SK-N-SH treated with all-trans-retinoic acid at 6 μM for 48 hours (cell line): Measurements from ENCODE around the gene ZNF577.

Experiments used
- ATAC-seq: fragments of 200-7000 bp; cut with Tn5 transposase; 3 replicates; pipeline ENCODE4 v1.9.1; 2020; ENCODE audit warnings: mild to moderate bottlenecking, moderate library complexity
- ARNTL ChIP-seq: fragments of 450-650 bp; formaldehyde crosslinking; IDR thresholded peaks from 2 replicates; pipeline ENCODE4 v1.5.0; 2020; ENCODE audit warnings: low read depth, mild to moderate bottlenecking, moderate library complexity, borderline replicate concordance
- BACH2 ChIP-seq: fragments of 250-450 bp; sonication (Bioruptor Pico); IDR thresholded peaks from 2 replicates; pipeline ENCODE4 v1.9.0; 2021; ENCODE audit warnings: mild to moderate bottlenecking, borderline replicate concordance
- CREB5 ChIP-seq: fragments of 250-450 bp; sonication (Bioruptor Pico); IDR thresholded peaks from 2 replicates; pipeline ENCODE4 v1.5.1; 2020; ENCODE audit warnings: low read depth, mild to moderate bottlenecking, moderate library complexity
- CSDC2 ChIP-seq: fragments of 250-450 bp; sonication (Bioruptor Pico); IDR thresholded peaks from 2 replicates; pipeline ENCODE4 v1.5.0; 2020; ENCODE audit warnings: mild to moderate bottlenecking, moderate library complexity
- ESRRG ChIP-seq: fragments of 250-450 bp; sonication (Bioruptor Pico); IDR thresholded peaks from 2 replicates; pipeline ENCODE4 v1.6.1; 2021; ENCODE audit warnings: mild to moderate bottlenecking
- GLIS3 ChIP-seq: fragments of 250-450 bp; sonication (Bioruptor Pico); IDR thresholded peaks from 2 replicates; pipeline ENCODE4 v1.5.0; 2020; ENCODE audit warnings: mild to moderate bottlenecking, moderate library complexity
- ISL1 ChIP-seq: fragments of 250-450 bp; sonication (Bioruptor Pico); IDR thresholded peaks from 2 replicates; pipeline ENCODE4 v2.1.2; 2022; ENCODE audit warnings: mild to moderate bottlenecking, moderate library complexity
- RARB ChIP-seq: fragments of 250-450 bp; sonication (Bioruptor Pico); IDR thresholded peaks from 2 replicates; pipeline ENCODE4 v1.8.0; 2021; ENCODE audit warnings: mild to moderate bottlenecking, moderate library complexity
- SNAI2 ChIP-seq: fragments of 250-450 bp; sonication (Bioruptor Pico); IDR thresholded peaks from 2 replicates; pipeline ENCODE4 v1.5.0; 2020; ENCODE audit warnings: mild to moderate bottlenecking, moderate library complexity
- TCF4 ChIP-seq: fragments of 250-450 bp; sonication (Bioruptor Pico); IDR thresholded peaks from 2 replicates; pipeline ENCODE4 v1.8.0; 2021; ENCODE audit warnings: mild to moderate bottlenecking, moderate library complexity, borderline replicate concordance
- TOX ChIP-seq: fragments of 250-450 bp; sonication (Bioruptor Pico); IDR thresholded peaks from 2 replicates; pipeline ENCODE4 v1.8.0; 2021; ENCODE audit warnings: mild to moderate bottlenecking, moderate library complexity, borderline replicate concordance
- ZC3H10 ChIP-seq: fragments of 250-450 bp; sonication (Bioruptor Pico); IDR thresholded peaks from 2 replicates; pipeline ENCODE4 v1.5.1; 2021; ENCODE audit warnings: mild to moderate bottlenecking, moderate library complexity
- ZFP3 ChIP-seq: fragments of 250-450 bp; sonication (Bioruptor Pico); IDR thresholded peaks from 2 replicates; pipeline ENCODE4 v1.5.0; 2020; ENCODE audit warnings: mild to moderate bottlenecking, moderate library complexity
- ZFP30 ChIP-seq: fragments of 450-650 bp; formaldehyde crosslinking; IDR thresholded peaks from 2 replicates; pipeline ENCODE4 v1.5.0; 2022; ENCODE audit warnings: mild to moderate bottlenecking, moderate library complexity
- ZNF565 ChIP-seq: fragments of 450-650 bp; formaldehyde crosslinking; conservative IDR thresholded peaks from 2 replicates; pipeline ENCODE4 v1.5.0; 2020; ENCODE audit warnings: low read depth, mild to moderate bottlenecking, moderate library complexity
- ZNF8 ChIP-seq: fragments of 450-650 bp; formaldehyde crosslinking; IDR thresholded peaks from 2 replicates; pipeline ENCODE4 v1.5.0; 2020; ENCODE audit warnings: mild to moderate bottlenecking, moderate library complexity
- TF ChIP-seq, protein P1 (sequence below): fragments of 250-450 bp; sonication (Bioruptor Pico); IDR thresholded peaks from 2 replicates; pipeline ENCODE4 v1.8.0; 2021; ENCODE audit warnings: low read depth, mild to moderate bottlenecking, moderate library complexity, borderline replicate concordance
- TF ChIP-seq, protein P2 (sequence below): fragments of 250-450 bp; sonication (Bioruptor Pico); IDR thresholded peaks from 2 replicates; pipeline ENCODE4 v1.5.1; 2021; ENCODE audit warnings: mild to moderate bottlenecking, moderate library complexity
- TF ChIP-seq, protein P3 (sequence below): fragments of 250-450 bp; sonication (Bioruptor Pico); IDR thresholded peaks from 2 replicates; pipeline ENCODE4 v1.5.0; 2020; ENCODE audit warnings: mild to moderate bottlenecking, moderate library complexity
- TF ChIP-seq, protein P4 (sequence below): fragments of 250-450 bp; sonication (Bioruptor Pico); IDR thresholded peaks from 2 replicates; pipeline ENCODE4 v1.8.0; 2020; ENCODE audit warnings: mild to moderate bottlenecking, moderate library complexity, borderline replicate concordance

The ZNF577 gene

DNA sequence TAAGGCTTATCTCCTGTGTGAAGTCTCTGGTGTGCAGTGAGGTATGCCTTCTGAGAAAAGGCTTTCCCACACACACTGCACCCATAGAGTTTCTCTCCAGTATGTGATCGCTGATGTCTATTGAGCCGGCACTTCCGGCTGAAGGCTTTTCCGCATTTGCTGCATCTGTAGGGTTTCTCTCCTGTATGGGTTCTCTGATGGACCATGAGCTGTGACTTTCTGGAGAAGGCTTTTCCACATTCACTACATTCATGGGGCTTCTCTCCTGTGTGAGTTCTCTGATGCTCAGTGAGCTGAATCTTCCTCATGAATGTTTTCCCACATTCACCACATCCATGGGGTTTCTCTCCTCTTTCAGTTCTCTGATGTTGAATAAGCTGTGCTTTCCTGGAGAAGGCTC is 14.7 kb downstream of the ZNF577 start:
- ATAC-seq, result no peak
- TF ChIP-seq ZC3H10 (no peak), GLIS3 (no peak), ZNF565 (CRISPR knock-in tag) (no peak), ARNTL (CRISPR knock-in tag) (no peak), SNAI2 (no peak), ZFP3 (CRISPR knock-in tag) (no peak), TOX (no peak), ISL1 (no peak), CREB5 (CRISPR knock-in tag) (no peak), TCF4 (CRISPR knock-in tag) (no peak), RARB (CRISPR knock-in tag) (no peak), CSDC2 (CRISPR knock-in tag) (no peak), ESRRG (CRISPR knock-in tag) (no peak), ZNF8 (CRISPR knock-in tag) (no peak), BACH2 (CRISPR knock-in tag) (no peak), ZFP30 (CRISPR knock-in tag) (no peak)
- TF ChIP-seq, protein P1, sequence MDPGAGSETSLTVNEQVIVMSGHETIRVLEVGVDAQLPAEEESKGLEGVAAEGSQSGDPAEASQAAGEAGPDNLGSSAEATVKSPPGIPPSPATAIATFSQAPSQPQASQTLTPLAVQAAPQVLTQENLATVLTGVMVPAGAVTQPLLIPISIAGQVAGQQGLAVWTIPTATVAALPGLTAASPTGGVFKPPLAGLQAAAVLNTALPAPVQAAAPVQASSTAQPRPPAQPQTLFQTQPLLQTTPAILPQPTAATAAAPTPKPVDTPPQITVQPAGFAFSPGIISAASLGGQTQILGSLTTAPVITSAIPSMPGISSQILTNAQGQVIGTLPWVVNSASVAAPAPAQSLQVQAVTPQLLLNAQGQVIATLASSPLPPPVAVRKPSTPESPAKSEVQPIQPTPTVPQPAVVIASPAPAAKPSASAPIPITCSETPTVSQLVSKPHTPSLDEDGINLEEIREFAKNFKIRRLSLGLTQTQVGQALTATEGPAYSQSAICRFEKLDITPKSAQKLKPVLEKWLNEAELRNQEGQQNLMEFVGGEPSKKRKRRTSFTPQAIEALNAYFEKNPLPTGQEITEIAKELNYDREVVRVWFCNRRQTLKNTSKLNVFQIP (CRISPR knock-in tag), result no peak
- TF ChIP-seq, protein P2, sequence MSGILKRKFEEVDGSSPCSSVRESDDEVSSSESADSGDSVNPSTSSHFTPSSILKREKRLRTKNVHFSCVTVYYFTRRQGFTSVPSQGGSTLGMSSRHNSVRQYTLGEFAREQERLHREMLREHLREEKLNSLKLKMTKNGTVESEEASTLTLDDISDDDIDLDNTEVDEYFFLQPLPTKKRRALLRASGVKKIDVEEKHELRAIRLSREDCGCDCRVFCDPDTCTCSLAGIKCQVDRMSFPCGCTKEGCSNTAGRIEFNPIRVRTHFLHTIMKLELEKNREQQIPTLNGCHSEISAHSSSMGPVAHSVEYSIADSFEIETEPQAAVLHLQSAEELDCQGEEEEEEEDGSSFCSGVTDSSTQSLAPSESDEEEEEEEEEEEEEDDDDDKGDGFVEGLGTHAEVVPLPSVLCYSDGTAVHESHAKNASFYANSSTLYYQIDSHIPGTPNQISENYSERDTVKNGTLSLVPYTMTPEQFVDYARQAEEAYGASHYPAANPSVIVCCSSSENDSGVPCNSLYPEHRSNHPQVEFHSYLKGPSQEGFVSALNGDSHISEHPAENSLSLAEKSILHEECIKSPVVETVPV, result no peak
- TF ChIP-seq, protein P3, sequence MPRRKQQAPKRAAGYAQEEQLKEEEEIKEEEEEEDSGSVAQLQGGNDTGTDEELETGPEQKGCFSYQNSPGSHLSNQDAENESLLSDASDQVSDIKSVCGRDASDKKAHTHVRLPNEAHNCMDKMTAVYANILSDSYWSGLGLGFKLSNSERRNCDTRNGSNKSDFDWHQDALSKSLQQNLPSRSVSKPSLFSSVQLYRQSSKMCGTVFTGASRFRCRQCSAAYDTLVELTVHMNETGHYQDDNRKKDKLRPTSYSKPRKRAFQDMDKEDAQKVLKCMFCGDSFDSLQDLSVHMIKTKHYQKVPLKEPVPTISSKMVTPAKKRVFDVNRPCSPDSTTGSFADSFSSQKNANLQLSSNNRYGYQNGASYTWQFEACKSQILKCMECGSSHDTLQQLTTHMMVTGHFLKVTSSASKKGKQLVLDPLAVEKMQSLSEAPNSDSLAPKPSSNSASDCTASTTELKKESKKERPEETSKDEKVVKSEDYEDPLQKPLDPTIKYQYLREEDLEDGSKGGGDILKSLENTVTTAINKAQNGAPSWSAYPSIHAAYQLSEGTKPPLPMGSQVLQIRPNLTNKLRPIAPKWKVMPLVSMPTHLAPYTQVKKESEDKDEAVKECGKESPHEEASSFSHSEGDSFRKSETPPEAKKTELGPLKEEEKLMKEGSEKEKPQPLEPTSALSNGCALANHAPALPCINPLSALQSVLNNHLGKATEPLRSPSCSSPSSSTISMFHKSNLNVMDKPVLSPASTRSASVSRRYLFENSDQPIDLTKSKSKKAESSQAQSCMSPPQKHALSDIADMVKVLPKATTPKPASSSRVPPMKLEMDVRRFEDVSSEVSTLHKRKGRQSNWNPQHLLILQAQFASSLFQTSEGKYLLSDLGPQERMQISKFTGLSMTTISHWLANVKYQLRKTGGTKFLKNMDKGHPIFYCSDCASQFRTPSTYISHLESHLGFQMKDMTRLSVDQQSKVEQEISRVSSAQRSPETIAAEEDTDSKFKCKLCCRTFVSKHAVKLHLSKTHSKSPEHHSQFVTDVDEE (CRISPR knock-in tag), result no peak
- TF ChIP-seq, protein P4, sequence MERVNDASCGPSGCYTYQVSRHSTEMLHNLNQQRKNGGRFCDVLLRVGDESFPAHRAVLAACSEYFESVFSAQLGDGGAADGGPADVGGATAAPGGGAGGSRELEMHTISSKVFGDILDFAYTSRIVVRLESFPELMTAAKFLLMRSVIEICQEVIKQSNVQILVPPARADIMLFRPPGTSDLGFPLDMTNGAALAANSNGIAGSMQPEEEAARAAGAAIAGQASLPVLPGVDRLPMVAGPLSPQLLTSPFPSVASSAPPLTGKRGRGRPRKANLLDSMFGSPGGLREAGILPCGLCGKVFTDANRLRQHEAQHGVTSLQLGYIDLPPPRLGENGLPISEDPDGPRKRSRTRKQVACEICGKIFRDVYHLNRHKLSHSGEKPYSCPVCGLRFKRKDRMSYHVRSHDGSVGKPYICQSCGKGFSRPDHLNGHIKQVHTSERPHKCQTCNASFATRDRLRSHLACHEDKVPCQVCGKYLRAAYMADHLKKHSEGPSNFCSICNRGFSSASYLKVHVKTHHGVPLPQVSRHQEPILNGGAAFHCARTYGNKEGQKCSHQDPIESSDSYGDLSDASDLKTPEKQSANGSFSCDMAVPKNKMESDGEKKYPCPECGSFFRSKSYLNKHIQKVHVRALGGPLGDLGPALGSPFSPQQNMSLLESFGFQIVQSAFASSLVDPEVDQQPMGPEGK, result no peak

DNA sequence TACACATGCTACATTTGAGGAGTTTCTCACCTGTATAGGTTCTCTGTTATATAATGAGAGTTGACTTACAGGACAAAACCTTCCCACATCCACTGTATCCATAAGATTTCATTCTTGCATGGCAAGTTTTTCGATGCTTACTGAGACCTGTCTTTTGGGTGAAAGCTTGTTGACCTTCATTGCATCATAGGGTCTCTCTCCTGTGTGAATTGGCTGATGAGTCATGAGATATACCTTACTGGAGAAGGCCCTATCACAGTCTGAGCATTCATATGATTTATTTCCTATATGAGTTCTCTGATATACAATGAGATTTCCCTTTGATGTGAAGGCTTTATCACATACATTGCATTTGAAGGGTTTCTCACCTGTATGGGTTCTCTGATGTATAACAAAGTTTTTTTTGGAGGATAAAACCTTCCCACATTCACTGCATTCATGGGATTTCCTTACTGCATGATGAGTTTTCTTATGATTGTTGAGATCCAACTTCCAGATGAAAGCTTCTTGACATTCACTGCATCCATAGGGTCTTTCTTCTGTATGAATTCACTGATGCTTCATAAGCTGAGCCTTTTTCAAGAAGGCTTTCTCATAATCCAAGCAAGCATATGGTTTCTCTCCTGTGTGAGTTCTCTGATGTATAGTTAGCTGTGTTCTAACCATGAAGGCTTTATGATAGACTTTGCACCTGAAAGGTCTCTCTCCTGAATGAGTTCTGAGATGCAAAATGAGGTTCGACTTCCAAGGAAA is 25.7 kb downstream of the ZNF577 start:
- no peak for ATAC-seq

More for the DNA sequence above, 25.7 kb downstream of the ZNF577 start:
- TF ChIP-seq BACH2 (CRISPR knock-in tag) (no peak), ZC3H10 (no peak), ZFP30 (CRISPR knock-in tag) (no peak)
- TF ChIP-seq, protein P1 (CRISPR knock-in tag), result no peak
